Retina (tissue), 1 donor: ENCODE measurements around the gene CFAP91.

Experiments used
- DNase-seq: peaks from one replicate; pipeline ENCODE4 v3.0.0-alpha.2; 2016

Gene CFAP91

GRCh38 chr3:119746423-119746822 lies 43.6 kb downstream of the CFAP91 start:
- no peak for DNase-seq

GRCh38 chr3:119747357-119747756 lies 44.5 kb downstream of the CFAP91 start:
- no peak for DNase-seq

DNA sequence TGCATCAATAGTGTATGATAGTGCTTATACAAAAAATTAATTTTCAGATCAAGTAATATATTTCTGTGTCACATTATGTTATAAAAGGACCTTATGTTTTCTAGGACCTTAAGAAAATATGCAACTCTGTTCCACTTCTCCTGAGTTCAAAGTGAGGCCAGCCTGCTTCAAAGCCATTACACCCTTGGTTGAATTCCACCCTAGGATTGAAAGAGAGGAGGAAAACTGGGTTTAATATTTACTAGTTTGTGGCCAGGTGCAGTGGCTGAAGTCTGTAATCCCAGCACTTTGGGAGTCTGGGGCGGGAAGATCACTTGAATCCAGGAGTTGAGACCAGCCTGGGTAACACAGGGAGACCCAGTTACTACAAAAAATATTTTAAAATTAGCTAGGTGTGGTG lies 46.2 kb downstream of the CFAP91 start:
- DNase-seq: no peak

DNA sequence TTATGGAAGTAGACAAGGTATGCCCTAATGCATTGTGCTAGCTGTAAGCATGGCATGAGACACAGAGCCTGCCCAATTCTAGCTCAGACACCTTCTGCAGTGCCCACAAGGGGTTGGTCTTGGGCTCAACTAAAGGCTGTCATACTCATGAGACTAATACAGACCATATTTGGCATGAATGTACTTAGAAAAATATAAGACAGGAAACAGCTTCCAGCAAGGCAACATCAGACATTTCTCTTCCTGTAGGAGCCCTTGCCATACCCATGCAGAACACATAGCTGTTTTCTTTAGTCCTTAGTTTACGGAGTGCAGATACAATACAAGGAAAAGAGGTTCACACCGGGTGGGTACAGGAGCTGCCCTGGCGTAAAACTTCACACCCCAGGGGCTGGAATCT lies 48.6 kb downstream of the CFAP91 start:
- DNase-seq: no peak
